Muscle layer of colon (tissue), 2 donors: ENCODE results near the gene CYP17A1.
"Not testable (repeated sequence)": the region's sequence is repeated elsewhere in the genome, so short reads cannot be mapped to it uniquely, and the experiment has no call there.

Source experiments
- H3K27ac ChIP-seq: one replicate; pipeline ENCODE4 v1.7.0; 2013; ENCODE audit warnings: low read depth, mild to moderate bottlenecking, low read length, moderate library complexity
- H3K27me3 ChIP-seq, 2 donors: one replicate each; pipeline ENCODE4 v1.7.0; 2013; ENCODE audit warnings: low read length in 2 of 2, mild to moderate bottlenecking in 2 of 2; ENCODE audit not compliant: insufficient read depth in 2 of 2, control insufficient read depth in 1 of 2
- H3K36me3 ChIP-seq: one replicate; pipeline ENCODE4 v1.7.0; 2013; ENCODE audit warnings: mild to moderate bottlenecking, low read length; ENCODE audit not compliant: insufficient read depth
- H3K4me1 ChIP-seq: one replicate; pipeline ENCODE4 v1.7.0; 2013; ENCODE audit warnings: mild to moderate bottlenecking, low read length; ENCODE audit not compliant: insufficient read depth
- H3K4me3 ChIP-seq, 2 donors: one replicate each; pipeline ENCODE4 v1.7.0; 2013; ENCODE audit warnings: low read length in 2 of 2, low read depth in 1 of 2, mild to moderate bottlenecking in 1 of 2, moderate library complexity in 1 of 2
- H3K9ac ChIP-seq: one replicate; pipeline ENCODE4 v1.7.0; 2013; ENCODE audit warnings: low read length
- H3K9me3 ChIP-seq: one replicate; pipeline ENCODE4 v1.7.0; 2013; ENCODE audit warnings: mild to moderate bottlenecking, low read length
- donor health status: abdominal sarcoma.
- donor health status: Adenocarcinoma of cecum.

CYP17A1 gene

DNA sequence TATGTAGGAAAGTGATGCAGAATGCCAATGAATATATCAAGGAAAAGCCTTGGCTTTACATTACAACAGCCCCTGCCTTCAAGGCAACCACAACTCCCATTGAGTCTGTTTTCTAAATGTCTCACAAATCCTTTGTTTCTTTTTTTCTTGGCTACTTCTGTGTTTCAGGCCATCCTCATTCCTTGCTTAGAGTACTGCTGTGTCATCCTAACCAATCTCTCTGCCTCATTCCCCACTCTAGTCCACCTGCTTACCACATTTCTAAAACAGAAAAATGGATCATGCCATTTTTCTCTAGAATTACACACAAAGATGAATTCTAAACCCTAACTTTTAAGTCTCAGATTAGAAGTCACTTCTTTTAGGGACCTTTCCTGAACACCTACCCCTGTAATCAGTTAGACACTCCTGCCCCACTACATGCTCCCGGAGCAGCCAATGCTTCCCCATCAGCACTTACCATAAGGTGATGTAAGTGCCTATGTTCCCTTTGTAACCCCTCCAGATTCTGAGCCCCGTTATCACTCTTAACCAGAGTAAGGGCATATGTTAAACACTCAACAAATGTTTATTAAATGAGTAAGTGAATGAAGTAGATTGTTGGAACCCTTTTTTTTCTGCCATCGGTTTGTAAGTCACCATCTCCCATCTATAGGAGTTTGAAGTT, 19.7 kb upstream of the CYP17A1 start:
- Histone ChIP-seq H3K4me1 (peaks cover 9% of the 10 kb centered on the region), H3K9me3 (no peaks in the 10 kb centered on the region), H3K36me3 (no peaks in the 10 kb centered on the region), H3K27ac (no peak overlapping the region), H3K27me3 (no peaks in the 10 kb centered on the region), H3K4me3 (no peak overlapping the region), H3K9ac (no peak overlapping the region)

DNA sequence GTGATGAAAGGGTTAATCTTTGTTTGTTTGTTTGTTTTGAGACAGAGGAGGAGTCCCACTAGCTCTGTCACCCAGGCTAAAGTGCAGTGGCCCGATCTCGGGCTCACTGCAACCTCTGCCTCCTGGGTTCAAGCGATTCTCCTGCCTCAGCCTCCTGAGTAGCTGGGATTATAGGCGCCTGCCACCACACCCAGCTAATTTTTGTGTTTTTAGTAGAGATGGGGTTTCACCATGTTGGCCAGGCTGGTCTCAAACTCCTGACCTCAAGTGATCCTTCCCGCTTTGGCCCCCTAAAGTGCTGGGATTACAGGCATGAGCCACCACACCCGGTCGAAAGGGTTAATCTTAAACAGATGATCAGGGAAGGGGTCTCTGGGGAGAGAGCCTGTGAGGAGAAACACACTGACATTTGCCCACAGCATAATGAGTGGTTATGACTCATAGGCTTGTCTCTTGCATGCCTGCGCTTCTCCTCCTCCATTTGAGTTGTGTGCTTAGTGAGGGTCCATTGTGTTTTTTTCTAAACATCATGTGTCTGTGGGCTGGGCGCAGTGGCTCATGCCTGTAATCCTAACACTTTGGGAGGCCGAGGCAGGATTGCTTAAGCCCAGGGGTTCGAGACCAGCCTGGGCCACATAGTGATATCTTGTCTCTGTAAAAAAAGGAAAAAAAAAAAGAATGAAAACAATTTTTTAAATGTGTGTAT, 18.7 kb upstream of the CYP17A1 start:
- not testable (repeated sequence) for H3K27me3 ChIP-seq, H3K4me1 ChIP-seq, H3K4me3 ChIP-seq, H3K27ac ChIP-seq, H3K9me3 ChIP-seq, H3K36me3 ChIP-seq, H3K9ac ChIP-seq

DNA sequence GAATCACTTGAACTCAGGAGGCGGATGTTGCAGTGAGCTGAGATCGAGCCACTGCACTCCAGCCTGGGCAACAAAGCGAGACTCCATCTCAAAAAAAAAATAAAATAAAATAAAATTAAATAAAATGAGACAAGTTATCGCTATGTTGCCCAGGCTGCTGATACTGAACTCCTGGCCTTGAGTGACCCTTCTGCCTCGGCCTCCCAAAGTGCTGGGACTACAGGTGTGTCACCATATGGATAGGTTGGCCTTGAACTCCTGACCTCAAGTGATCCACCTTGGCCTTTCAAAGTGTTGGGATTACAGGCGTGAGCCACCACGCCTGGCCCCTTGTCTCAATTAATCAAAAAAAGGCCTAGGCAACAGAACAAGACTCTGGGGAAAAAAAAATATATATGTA, 16.0 kb upstream of the CYP17A1 start:
- not testable (repeated sequence) for H3K9ac ChIP-seq, H3K27me3 ChIP-seq, H3K4me3 ChIP-seq, H3K4me1 ChIP-seq, H3K27ac ChIP-seq, H3K9me3 ChIP-seq, H3K36me3 ChIP-seq

DNA sequence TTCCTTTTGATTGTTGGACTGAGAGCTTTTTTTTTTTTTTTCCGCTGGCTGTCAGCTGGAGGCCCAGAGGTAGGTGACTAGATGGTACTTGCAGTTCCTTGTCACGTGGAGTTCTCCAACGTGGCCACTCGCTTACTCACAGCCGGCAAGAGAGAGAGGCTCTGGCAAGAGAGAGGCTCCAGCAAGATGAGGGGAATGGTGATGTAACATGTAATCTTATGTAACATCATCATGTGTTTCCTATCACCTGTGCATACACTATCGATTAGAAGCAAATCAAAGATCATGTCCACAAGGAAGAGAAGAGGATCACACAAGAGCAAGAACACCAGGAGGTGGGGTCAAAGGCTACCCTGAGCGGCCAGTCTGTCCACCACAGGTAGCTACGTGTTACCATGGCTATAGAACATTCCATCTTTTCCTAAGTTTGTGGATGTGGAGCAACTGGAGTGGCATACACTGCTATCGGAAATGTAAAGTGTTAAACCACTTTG, 12.9 kb upstream of the CYP17A1 start:
- Histone ChIP-seq H3K9me3 (no peaks in the 10 kb centered on the region), H3K27ac (no peak overlapping the region), H3K9ac (no peak overlapping the region), H3K36me3 (no peaks in the 10 kb centered on the region), H3K4me3 (no peak overlapping the region), H3K27me3 (no peaks in the 10 kb centered on the region), H3K4me1 (peaks cover under 1% of the 10 kb centered on the region)

DNA sequence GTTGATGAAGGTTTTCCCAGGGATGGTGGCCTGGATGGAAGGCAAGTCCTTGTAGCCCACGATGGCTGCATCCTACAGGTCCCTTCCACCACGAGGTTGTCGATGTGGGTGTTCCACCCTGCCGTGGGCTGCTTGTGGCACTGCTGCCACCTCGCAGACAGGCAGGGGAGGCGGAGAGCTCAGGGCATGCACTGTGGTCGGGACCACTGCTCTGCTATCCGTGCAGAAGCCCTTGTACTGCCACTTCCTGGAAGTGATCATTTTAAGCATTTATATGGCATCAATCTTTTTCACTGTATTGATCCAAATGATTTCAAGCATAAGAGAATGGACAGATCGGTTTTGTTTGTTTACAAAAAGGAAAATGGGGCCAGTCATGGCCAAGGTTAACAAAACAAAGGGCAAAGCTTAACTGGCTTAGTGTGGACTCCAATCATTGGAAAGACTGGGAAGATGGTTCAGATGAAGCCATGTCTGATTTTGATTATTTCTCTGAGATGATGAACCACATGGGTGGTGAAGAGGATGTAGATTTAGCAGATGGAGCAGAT, 8.2 kb upstream of the CYP17A1 start:
- Histone ChIP-seq H3K9me3 (no peaks in the 10 kb centered on the region), H3K4me1 (no peaks in the 10 kb centered on the region), H3K9ac (no peak overlapping the region), H3K4me3 (no peak overlapping the region), H3K36me3 (no peaks in the 10 kb centered on the region), H3K27ac (no peak overlapping the region), H3K27me3 (no peaks in the 10 kb centered on the region)

DNA sequence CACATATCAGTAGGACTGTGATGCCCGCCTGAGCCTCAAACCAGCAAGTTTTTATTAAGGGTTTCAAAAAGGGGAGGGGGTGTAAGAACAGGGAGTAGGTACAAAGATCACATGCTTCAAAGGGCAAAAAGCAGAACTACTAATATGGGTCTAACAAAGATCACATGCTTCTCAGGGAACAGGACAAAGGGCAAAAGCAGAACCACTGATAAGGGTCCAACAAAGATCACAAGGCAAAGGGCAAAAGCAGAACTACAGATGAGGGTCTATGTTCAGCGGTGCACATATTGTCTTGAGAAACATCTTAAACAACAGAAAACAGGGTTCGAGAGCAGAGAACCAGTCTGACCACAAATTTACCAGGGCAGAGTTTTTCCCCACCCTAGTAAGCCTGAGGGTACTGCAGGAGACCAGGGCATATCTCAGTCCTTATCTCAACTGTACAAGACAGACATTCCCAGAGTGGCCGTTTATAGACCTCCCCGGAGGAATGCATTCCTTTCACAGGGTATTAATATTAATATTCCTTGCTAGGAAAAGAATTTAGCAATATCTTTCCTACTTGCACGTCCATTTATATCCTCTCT, 7.1 kb upstream of the CYP17A1 start:
- not testable (repeated sequence) for H3K4me1 ChIP-seq, H3K27me3 ChIP-seq, H3K27ac ChIP-seq, H3K9me3 ChIP-seq, H3K36me3 ChIP-seq, H3K4me3 ChIP-seq, H3K9ac ChIP-seq

DNA sequence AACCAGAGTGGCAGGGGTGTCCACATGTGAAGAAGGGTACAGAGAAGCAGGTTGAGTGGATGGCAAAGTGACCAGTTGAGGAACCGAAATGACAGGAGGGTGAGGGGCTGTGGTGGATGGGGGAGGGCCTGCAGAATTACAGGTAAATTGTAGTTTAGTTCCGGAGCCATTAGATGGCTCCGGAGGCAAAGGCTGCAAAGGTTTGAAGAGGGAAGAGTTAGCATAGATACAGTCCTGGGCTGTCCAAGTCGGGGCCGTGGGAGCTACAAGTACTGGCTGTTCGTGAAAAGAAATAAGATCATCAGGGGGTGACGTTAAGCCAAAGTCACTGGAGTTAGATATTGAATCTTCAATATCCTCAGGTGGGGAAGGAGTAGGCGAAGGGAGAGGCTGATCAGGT, 5.9 kb upstream of the CYP17A1 start:
- H3K27me3 ChIP-seq, H3K4me1 ChIP-seq, H3K27ac ChIP-seq, H3K9ac ChIP-seq, H3K4me3 ChIP-seq, H3K36me3 ChIP-seq, H3K9me3 ChIP-seq: not testable (repeated sequence)

DNA sequence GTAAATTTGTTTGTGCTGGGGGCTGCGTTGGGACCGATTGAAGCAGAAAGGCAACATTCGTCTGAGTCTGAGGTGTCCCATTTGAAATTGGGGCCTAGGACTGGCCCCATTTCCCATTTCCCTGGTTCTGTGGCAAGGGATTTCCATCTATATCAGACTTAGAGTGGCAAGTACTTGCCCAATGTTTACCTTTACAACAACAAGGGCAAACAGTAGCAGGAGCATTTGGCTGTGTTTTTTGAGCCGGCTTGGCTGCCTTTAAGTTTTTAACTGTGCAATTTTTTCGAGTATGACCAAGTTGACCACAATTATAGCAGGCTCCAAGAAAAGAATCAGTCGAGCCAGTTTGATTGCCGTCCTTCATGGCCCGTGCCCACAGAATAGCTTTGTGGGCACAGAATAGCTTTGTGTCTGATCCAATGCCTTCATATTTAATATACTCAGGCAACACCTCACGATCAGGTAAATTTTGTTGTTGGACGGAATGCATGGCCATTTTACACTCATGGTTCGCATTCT, 4.7 kb upstream of the CYP17A1 start:
- H3K4me3 ChIP-seq, result no peak overlapping the region
- H3K27me3 ChIP-seq, result no peaks in the 10 kb centered on the region
- H3K9me3 ChIP-seq, result no peaks in the 10 kb centered on the region

DNA sequence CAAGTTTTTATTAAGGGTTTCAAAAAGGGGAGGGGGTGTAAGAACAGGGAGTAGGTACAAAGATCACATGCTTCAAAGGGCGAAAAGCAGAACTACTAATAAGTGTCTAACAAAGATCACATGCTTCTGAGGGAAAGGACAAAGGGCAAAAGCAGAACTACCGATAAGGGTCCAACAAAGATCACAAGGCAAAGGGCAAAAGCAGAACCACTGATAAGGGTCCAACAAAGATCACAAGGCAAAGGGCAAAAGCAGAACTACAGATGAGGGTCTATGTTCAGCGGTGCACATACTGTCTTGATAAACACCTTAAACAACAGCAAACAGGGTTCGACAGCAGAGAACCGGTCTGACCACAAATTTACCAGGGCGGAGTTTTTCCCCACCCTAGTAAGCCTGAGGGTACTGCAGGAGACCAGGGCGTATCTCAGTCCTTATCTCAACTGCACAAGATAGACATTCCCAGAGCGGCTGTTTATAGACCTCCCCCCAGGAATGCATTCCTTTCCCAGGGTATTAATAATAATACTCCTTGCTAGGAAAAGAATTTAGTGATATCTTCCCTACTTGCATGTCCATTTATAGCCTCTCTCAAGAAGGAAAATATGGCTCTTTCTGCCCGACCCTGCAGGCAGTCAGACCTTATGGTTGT, 1.2 kb upstream of the CYP17A1 start:
- H3K36me3 ChIP-seq, H3K9ac ChIP-seq, H3K27me3 ChIP-seq, H3K9me3 ChIP-seq, H3K27ac ChIP-seq, H3K4me1 ChIP-seq, H3K4me3 ChIP-seq: not testable (repeated sequence)

More for the DNA sequence above, 4.7 kb upstream of the CYP17A1 start:
- no peak overlapping the region for H3K27ac ChIP-seq
- no peaks in the 10 kb centered on the region for H3K36me3 ChIP-seq
- H3K9ac ChIP-seq, result no peak overlapping the region
- no peaks in the 10 kb centered on the region for H3K4me1 ChIP-seq

DNA sequence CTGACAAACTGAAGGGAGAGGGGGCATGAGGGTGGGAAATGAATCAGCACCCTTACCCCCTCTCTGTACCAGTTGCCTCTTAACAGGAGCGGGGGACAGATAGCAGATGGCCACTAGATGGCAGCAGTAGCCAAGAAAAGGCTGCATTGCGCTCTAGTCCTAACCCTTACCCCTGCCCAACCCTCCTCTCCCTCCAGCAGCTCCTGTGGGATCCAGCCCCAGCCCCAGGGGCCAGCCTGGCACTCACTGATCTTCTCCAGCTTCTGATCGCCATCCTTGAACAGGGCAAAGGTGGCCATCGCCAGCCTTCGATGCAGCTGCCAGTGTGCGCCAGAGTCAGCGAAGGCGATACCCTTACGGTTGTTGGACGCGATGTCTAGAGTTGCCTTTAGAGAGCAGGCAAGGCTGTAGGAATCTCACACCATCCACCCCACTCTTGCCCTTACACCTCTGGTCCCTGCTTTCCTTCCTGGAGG, 2.2 kb downstream of the CYP17A1 start:
- Histone ChIP-seq H3K4me3 (no peak overlapping the region), H3K9me3 (no peaks in the 10 kb centered on the region), H3K9ac (no peak overlapping the region), H3K4me1 (peaks cover 7% of the 10 kb centered on the region), H3K36me3 (no peaks in the 10 kb centered on the region), H3K27ac (no peak overlapping the region), H3K27me3 (no peaks in the 10 kb centered on the region)

DNA sequence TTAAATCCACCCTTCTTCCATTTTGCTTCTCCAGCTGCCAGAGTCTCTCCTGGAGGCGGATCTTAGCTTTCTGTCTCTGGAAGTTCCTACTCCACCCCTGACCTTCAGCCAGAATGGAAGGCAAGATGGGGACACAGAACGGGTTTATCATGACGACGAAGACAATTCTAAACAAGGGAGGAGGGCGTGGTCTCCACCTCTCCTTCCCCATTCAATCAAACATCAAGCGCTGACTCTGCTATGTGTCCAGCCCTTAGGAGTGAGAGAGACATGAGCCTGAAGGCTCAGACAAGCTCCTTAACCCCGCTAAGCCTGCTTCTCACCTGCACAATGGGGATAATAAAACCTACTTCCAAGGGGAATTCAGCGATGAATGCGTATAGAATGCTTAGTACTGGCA, 3.1 kb downstream of the CYP17A1 start:
- no peaks in the 10 kb centered on the region for H3K27me3 ChIP-seq
- H3K27ac ChIP-seq, result no peak overlapping the region
- no peaks in the 10 kb centered on the region for H3K36me3 ChIP-seq
- no peak overlapping the region for H3K9ac ChIP-seq
- no peak overlapping the region for H3K4me3 ChIP-seq
- H3K9me3 ChIP-seq, result no peaks in the 10 kb centered on the region
- H3K4me1 ChIP-seq, result peaks cover 7% of the 10 kb centered on the region
